B cell (primary cell): ENCODE data around the gene TMEM44. TPM values are rescaled to one million over a fixed set of nuclear protein-coding genes. Genes with fewer than 3 reads are reported as not detected.
"Not testable (repeated sequence)": the region's sequence is repeated elsewhere in the genome, so short reads cannot be mapped to it uniquely, and the experiment has no call there.

Experiments
- ATAC-seq: fragments of 200-7000 bp; cut with Tn5 transposase; one replicate; pipeline ENCODE4 v1.10.0; 2021; ENCODE audit warnings: low read depth, mild to moderate bottlenecking, moderate number of reproducible peaks, moderate library complexity
- CTCF ChIA-PET: fragments of 350-600 bp; sonication (Branson Sonifier 250); formaldehyde crosslinking; loops from one replicate; lab custom pipeline; 2021; ENCODE audit warnings: antibody characterized with exemption, inconsistent platforms; lab: Charles Lee
- POLR2A ChIA-PET: fragments of 350-600 bp; sonication (Branson Sonifier 250); formaldehyde crosslinking; loops from one replicate; lab custom pipeline; 2021; ENCODE audit warnings: antibody characterized with exemption; lab: Charles Lee
- DNase-seq: peaks from one replicate; pipeline ENCODE4 v3.0.0; 2013
- H2AFZ ChIP-seq: 2 replicates; pipeline ENCODE4 v1.6.1; 2012; ENCODE audit warnings: mild to moderate bottlenecking, low read depth, low read length; ENCODE audit not compliant: insufficient read depth, poor library complexity, severe bottlenecking
- H3K27ac ChIP-seq, 2 donors: 1 replicate in 1 of 2; 2 replicates in 1 of 2; pipeline ENCODE4 v1.5.1; 2012 to 2013; ENCODE audit warnings: low read length in 2 of 2, mild to moderate bottlenecking in 2 of 2, moderate library complexity in 1 of 2
- H3K27me3 ChIP-seq, 4 experiments: fragments of 200-600 bp in 1 of 4; sonication (generic) in 1 of 4; replicated peaks in 1 of 4; 1 replicate in 2 of 4; 2 replicates in 2 of 4; pipeline versions ENCODE4 v1.6.1 to v1.7.0; 2013 to 2016; ENCODE audit warnings: low read length in 3 of 4, mild to moderate bottlenecking in 2 of 4, mixed read lengths in 1 of 4, moderate library complexity in 1 of 4; ENCODE audit not compliant: insufficient read depth in 4 of 4, control insufficient read depth in 3 of 4; ENCODE audit errors: control extremely low read depth in 1 of 4
- H3K36me3 ChIP-seq, 2 experiments: replicated peaks in 1 of 2; 1 replicate in 1 of 2; 2 replicates in 1 of 2; pipeline versions ENCODE4 v1.6.1 to v1.7.1; 2013; ENCODE audit warnings: low read length in 1 of 2; ENCODE audit not compliant: insufficient read depth in 2 of 2, control insufficient read depth in 1 of 2; ENCODE audit errors: control extremely low read depth in 1 of 2, extremely low read depth in 1 of 2
- H3K4me1 ChIP-seq, 2 donors: fragments of 200-600 bp in 1 of 2; sonication (generic) in 1 of 2; 1 replicate in 1 of 2; 2 replicates in 1 of 2; pipeline versions ENCODE4 v1.5.1 to v1.6.1; 2013 to 2017; ENCODE audit warnings: low read length in 2 of 2; ENCODE audit not compliant: control insufficient read depth in 2 of 2, insufficient read depth in 2 of 2
- H3K4me2 ChIP-seq: replicated peaks from 2 replicates; pipeline ENCODE3; 2012; ENCODE audit warnings: mild to moderate bottlenecking, low read depth, low read length; ENCODE audit not compliant: poor library complexity, severe bottlenecking
- H3K4me3 ChIP-seq, 5 experiments: fragments of 200-600 bp in 1 of 5; sonication (generic) in 1 of 5; 1 replicate in 3 of 5; 2 replicates in 2 of 5; pipeline versions ENCODE4 v1.5.1 to v1.7.0; 2011 to 2016; ENCODE audit warnings: low read length in 4 of 5, mild to moderate bottlenecking in 4 of 5, low read depth in 2 of 5, control low read depth in 1 of 5, moderate library complexity in 1 of 5; ENCODE audit not compliant: insufficient read depth in 1 of 5; ENCODE audit errors: control extremely low read depth in 1 of 5, extremely low read depth in 1 of 5
- H3K79me2 ChIP-seq: fragments of 200-600 bp; sonication (generic); one replicate; pipeline ENCODE4 v1.6.0; 2016; ENCODE audit warnings: low read length; ENCODE audit not compliant: control insufficient read depth, insufficient read depth
- H3K9ac ChIP-seq: fragments of 200-600 bp; sonication (generic); 2 replicates; pipeline ENCODE4 v1.6.1; 2017; ENCODE audit warnings: mild to moderate bottlenecking, low read length, moderate library complexity
- H3K9me3 ChIP-seq, 3 donors: one replicate each; pipeline versions ENCODE4 v1.6.1 to v1.7.1; 2013; ENCODE audit warnings: low read length in 2 of 3; ENCODE audit not compliant: control insufficient read depth in 2 of 3, insufficient read depth in 1 of 3; ENCODE audit errors: control extremely low read depth in 1 of 3
- H4K20me1 ChIP-seq: 2 replicates; pipeline ENCODE4 v1.6.0; 2012; ENCODE audit warnings: mild to moderate bottlenecking, low read length; ENCODE audit not compliant: insufficient read depth, control insufficient read depth, poor library complexity, severe bottlenecking
- H3K27ac Mint-ChIP-seq: one replicate; pipeline ENCODE4 v1.8.0; 2021; ENCODE audit warnings: mixed read lengths
- H3K27me3 Mint-ChIP-seq: one replicate; pipeline ENCODE4 v1.8.0; 2021; ENCODE audit warnings: mixed read lengths
- H3K4me1 Mint-ChIP-seq: one replicate; pipeline ENCODE4 v1.8.0; 2021; ENCODE audit warnings: mixed read lengths
- H3K4me3 Mint-ChIP-seq: one replicate; pipeline ENCODE4 v1.8.0; 2021; ENCODE audit warnings: mixed read lengths
- H3K9me3 Mint-ChIP-seq: one replicate; pipeline ENCODE4 v1.8.0; 2022; ENCODE audit warnings: mixed read lengths; ENCODE audit not compliant: insufficient read depth
- EZH2 ChIP-seq: IDR thresholded peaks from 2 replicates; pipeline ENCODE4 v1.6.1; 2012; ENCODE audit warnings: borderline replicate concordance, low read depth, mild to moderate bottlenecking, moderate library complexity, low read length; ENCODE audit not compliant: insufficient read depth, poor library complexity, severe bottlenecking
- WGBS: methylation state at CpG from one replicate; pipeline ENCODE4 v1.1.5; 2013; ENCODE audit warnings: missing lambda C conversion rate; ENCODE audit not compliant: insufficient coverage; 5-methylcytosine and 5-hydroxymethylcytosine counted together
- intact Hi-C: fragments of 100-400 bp; cut with micrococcal nuclease; formaldehyde crosslinking; loops from one replicate; pipeline ENCODE4 v1.10.0; 2022
- polyA plus RNA-seq: library from polyadenylated mRNA; depleted of rRNA; stranded (reverse); fragments of >200 nt; gene quantifications from 2 replicates; pipeline ENCODE4 v1.2.3, GENCODE V29; 2012
- total RNA-seq, 2 donors: library from RNA; stranded (reverse); fragments of 120-200 nt in 1 of 2; gene quantifications; 1 replicate in 1 of 2; 2 replicates in 1 of 2; pipeline versions ENCODE4 v1.2.3 to v1.2.4, GENCODE V29; 2013 to 2022
- TF ChIP-seq, protein P1 (sequence below): fragments of 200-600 bp; IDR thresholded peaks from one replicate; pipeline ENCODE4 v1.8.0; 2022; ENCODE audit warnings: antibody characterized with exemption, mild to moderate bottlenecking

TMEM44 gene
- total and polyA plus RNA-seq, 2 donors (not counting 1 experiment from before 2014, with no cell fraction given), result 4.1 to 7.5 TPM

DNA sequence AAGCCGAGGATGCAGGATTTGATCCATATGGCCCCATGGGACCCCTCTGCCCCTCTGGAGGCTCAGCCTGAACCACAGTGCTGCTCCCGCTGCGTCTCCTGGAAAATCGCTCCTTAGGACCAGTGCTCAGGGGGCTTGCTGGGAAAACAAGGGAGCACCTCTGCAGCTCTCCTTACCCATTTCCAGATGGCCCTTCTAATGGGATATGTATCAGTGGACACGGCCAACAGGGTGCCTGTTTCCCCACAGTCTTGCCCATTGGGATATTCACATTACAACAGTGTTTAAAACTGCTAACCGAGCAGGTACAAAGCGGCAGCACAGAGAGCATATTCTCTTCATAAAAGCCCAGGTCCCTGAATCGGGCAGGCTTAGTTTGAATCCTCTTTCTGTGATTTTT is 27.1 kb downstream of the TMEM44 start:
- H3K9me3 ChIP-seq, result no peaks in the 10 kb centered on the region
- Mint-ChIP-seq H3K4me1 (no peaks in the 10 kb centered on the region), H3K27ac (no peak overlapping the region), H3K27me3 (no peaks in the 10 kb centered on the region), H3K4me3 (no peak overlapping the region), H3K9me3 (no peaks in the 10 kb centered on the region)
- H3K27me3 ChIP-seq, result no peaks in the 10 kb centered on the region
- H3K4me1 ChIP-seq, result no peaks in the 10 kb centered on the region
- H4K20me1 ChIP-seq, result no peaks in the 10 kb centered on the region
- DNase-seq, result no peak
- no peak for ATAC-seq
- H3K4me3 ChIP-seq, result no peak overlapping the region
- no peaks in the 10 kb centered on the region for H3K36me3 ChIP-seq
- POLR2A ChIA-PET, result no interaction called here
- no peak overlapping the region for H2AFZ ChIP-seq
- CTCF ChIA-PET, result interaction anchor here (2.2 kb wide), 1 partner anchor 18 kb away, joined by 5 read pairs; no protein-coding TSS in a partner anchor
- no peak overlapping the region for H3K9ac ChIP-seq
- no peak overlapping the region for H3K4me2 ChIP-seq
- TF ChIP-seq, protein P1, sequence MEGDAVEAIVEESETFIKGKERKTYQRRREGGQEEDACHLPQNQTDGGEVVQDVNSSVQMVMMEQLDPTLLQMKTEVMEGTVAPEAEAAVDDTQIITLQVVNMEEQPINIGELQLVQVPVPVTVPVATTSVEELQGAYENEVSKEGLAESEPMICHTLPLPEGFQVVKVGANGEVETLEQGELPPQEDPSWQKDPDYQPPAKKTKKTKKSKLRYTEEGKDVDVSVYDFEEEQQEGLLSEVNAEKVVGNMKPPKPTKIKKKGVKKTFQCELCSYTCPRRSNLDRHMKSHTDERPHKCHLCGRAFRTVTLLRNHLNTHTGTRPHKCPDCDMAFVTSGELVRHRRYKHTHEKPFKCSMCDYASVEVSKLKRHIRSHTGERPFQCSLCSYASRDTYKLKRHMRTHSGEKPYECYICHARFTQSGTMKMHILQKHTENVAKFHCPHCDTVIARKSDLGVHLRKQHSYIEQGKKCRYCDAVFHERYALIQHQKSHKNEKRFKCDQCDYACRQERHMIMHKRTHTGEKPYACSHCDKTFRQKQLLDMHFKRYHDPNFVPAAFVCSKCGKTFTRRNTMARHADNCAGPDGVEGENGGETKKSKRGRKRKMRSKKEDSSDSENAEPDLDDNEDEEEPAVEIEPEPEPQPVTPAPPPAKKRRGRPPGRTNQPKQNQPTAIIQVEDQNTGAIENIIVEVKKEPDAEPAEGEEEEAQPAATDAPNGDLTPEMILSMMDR, result no peak
- no peak for TF ChIP-seq EZH2
- intact Hi-C loops, result no loop called here
- no peaks in the 10 kb centered on the region for H3K79me2 ChIP-seq
- H3K27ac ChIP-seq, result no peak overlapping the region
- WGBS, result 100% methylated on average over 7 of the region's 8 CpGs

DNA sequence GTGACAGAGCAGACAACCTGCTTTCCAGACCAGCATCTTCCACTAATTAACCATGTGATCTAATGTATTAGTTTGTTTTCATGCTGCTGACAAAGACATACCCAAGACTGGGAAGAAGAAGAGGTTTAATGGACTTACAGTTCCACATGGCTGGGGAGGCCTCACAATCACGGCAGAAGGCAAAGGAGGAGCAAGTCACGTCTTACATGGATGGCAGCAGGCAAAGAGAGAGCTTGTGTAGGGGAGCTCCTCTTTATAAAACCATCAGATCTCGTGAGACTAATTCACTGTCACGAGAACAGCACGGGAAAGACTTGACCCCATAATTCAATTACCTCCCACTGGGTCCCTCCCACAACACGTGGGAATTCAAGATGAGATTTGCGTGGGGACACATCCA is 27.9 kb downstream of the TMEM44 start:
- H3K9ac ChIP-seq, H3K27me3 Mint-ChIP-seq, H3K4me1 Mint-ChIP-seq, H4K20me1 ChIP-seq, H3K79me2 ChIP-seq, H3K36me3 ChIP-seq, DNase-seq, intact Hi-C loops, ATAC-seq, H3K9me3 Mint-ChIP-seq, H3K4me3 ChIP-seq, H3K27ac Mint-ChIP-seq, H3K9me3 ChIP-seq, H3K4me2 ChIP-seq, H2AFZ ChIP-seq, H3K4me3 Mint-ChIP-seq, H3K27ac ChIP-seq, H3K27me3 ChIP-seq, H3K4me1 ChIP-seq, POLR2A ChIA-PET: not testable (repeated sequence)
- 100% methylated on average over 1 of the region's 7 CpGs for WGBS
- CTCF ChIA-PET, result interaction anchor here (2.2 kb wide), 1 partner anchor 17 kb away, joined by 5 read pairs; no protein-coding TSS in a partner anchor
